GM10266 (cell line): ENCODE data around the gene MRPS23.

Source experiments
- DNase-seq: peaks from one replicate; pipeline ENCODE4 v3.0.0; 2012; ENCODE audit errors: extremely low spot score
- TF ChIP-seq, protein P1 (sequence below): IDR thresholded peaks from 2 replicates; pipeline ENCODE4 v1.5.1; 2012; ENCODE audit warnings: mild to moderate bottlenecking, low read depth; ENCODE audit not compliant: control insufficient read depth, insufficient read depth; ENCODE audit errors: missing control alignments

MRPS23 gene

DNA sequence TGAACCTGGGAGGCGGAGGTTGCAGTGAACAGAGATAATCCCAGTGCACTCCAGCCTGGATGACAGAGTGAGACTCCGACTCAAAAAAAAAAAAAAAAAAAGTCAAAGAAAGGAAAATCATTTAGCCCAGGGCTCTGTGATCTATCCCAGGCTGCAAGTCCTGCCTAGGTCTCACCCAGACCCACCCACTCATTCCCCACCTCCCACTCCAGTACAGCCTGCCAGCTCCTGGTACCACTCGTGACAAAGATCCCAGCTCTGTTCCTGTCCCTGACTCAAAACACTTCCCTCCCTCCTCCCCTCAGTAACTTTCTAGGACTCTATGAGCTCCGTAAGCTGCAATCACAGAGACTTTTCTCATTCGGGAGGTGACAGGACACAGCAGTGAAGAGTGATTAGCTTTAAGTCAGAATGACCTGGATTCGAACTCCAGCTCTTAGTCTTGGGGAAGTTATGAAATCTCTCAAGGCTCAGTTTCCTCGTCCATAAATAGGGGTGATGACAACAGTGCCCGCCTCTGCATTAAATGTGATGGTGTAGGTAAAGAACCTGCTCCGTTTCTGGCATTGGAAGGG lies 28.0 kb upstream of the MRPS23 start:
- no peak for DNase-seq
- TF ChIP-seq, protein P1, sequence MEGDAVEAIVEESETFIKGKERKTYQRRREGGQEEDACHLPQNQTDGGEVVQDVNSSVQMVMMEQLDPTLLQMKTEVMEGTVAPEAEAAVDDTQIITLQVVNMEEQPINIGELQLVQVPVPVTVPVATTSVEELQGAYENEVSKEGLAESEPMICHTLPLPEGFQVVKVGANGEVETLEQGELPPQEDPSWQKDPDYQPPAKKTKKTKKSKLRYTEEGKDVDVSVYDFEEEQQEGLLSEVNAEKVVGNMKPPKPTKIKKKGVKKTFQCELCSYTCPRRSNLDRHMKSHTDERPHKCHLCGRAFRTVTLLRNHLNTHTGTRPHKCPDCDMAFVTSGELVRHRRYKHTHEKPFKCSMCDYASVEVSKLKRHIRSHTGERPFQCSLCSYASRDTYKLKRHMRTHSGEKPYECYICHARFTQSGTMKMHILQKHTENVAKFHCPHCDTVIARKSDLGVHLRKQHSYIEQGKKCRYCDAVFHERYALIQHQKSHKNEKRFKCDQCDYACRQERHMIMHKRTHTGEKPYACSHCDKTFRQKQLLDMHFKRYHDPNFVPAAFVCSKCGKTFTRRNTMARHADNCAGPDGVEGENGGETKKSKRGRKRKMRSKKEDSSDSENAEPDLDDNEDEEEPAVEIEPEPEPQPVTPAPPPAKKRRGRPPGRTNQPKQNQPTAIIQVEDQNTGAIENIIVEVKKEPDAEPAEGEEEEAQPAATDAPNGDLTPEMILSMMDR = no peak

DNA sequence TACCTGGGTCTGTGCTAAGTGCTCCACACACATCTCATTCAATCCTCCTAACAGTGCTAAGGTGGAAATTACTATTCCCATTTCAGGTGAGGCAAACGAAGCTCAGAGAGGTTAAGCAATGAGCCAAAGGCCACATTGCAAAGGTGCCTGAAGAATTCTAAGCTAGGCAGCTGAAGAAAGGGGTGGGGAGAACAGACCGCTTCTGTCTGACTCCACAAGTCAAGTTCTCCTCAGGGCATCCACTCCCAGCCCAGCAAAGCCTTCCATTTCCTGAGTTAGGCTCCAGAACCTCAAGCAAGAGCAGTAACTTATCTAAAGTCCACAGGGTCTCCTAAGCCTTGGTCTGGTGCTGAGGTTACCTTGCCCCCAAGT lies 27.0 kb upstream of the MRPS23 start:
- TF ChIP-seq, protein P1 = no peak
- no peak for DNase-seq

DNA sequence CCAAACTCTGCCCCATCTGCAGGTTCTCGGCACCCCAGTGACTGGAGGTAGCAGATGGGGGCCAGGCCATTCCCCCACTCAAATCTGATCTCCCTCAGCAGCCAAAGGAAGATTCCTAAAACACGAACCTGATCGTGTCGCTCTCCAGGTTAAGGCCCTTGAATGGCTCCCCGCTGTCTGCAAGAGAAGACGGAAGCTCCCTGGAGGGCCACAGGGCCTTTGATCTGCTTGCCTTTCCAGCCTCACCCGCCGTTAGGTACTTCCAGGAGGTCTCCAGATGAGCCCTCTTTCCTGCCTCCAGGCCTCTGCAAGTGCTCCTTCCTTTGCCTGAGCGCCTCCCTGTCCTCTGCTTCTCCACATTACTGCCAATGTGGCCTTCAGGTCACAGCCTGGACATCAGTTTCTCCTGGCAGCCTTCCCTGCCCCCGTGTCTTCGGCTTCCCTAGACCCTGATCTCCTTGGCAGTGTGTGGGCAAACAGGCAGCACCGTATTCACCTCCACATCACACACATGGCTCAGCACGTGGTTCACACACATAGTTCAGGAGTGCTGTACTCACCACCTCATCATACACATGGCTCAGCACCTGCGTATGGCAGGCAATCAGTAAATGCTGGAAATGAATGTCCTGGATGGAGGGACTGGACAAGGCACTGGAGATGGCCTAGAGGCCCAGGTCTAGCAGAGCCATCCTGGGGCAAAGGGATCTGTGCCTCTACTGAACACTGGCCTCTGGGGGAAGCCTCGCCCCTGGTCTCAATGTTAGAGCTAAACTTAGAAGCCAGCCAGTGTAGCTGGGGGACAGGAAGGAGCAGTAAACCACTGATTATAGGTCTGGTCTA lies 26.4 kb upstream of the MRPS23 start:
- TF ChIP-seq, protein P1 = no peak
- no peak for DNase-seq

DNA sequence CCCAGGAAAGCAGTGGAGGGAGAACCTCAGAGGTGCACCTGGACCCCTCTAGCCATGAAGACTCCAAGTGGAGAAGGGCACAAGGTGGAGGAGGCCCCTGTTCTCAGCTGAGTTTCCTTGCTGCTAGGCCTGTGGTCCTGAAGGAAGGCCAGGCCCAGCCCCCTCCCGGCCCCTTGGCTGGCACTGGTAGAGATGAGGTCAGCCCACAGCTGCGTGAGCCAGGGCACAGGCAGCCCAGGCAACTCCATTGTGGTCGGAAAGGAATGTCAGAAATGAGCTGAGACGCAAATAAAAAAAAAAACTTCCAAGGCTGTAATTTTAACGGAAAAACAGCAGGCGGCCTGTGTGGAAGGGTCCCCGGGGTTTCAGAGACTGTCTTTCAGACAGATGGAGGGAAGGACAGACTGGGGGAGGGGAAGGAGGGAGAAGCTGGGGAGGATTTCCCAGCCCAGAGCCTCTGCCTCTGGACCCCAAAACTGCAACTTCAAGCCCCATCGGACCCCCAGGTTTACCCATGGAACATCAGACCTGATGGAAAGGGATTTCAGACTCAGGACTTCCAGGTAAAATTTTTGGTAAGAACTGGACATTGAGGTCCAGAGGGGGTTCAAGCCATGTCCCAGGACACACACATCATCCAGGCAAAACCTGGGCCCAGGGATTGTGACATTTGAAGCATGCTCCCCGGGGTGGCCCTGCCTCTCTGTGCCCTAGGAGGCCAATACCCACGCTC lies 25.6 kb upstream of the MRPS23 start:
- TF ChIP-seq, protein P1 = no peak
- DNase-seq = no peak

DNA sequence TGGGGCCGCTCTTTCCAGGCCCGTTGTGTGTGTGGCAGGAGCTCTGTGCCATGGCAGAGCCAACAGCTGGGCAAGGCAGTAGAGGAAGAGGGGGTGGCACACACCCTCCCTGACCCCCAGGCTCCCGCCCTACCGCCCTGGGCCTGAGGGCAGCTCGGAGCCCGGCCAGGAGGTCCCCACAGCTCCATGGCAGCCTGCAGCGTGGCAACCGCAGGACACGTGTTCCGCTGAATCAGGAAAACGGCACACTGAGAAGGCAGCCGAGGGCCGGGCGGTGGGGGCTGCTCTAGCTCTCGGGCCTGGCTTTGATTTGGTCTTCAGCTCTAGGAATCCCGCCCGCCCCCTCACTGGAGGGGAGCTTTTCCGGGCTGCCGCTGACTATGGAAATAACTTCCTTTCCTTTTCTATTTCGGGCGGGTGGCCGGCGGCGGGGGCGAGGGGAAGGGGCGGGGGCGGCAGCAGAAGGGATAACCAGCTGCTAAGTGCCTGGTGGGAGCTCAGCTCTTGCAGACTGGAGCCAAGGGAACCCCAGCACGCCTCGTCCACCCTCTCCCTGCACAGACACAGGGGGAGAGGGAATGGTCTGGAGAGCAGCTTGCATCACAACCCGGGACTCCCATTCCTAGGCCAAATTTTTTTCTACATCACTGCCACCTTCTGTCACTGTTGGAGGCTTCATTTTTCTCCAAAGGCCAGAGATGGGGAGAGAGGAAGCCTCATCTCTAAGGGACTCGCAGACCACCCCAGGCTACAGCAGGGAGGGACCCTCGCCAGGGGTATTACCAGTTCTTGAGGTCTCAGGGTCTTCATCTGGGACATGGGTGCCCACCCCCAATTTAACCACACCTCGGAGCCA lies 24.8 kb upstream of the MRPS23 start:
- TF ChIP-seq, protein P1 = no peak
- DNase-seq = no peak

DNA sequence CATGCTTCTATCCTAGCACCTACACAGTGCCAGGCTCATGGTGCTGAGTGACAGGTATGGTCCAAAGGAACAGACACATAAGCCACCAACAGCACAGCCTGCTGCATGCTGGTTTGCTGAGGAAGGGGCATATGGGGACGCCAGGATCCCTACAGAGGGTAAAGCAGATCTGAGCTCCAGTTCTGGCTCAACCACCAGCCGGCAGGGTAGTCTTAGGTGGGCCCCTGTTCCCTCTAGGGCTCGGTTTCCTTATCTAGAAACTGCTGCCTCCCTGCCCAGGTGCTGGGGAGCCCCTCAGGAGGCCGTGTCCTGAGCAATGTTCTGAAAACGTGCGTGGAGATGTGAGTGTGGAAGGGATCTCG lies 24.2 kb upstream of the MRPS23 start:
- TF ChIP-seq, protein P1 = no peak
- DNase-seq = no peak
